ENCODE data around the gene RAPGEF1.

DNA sequence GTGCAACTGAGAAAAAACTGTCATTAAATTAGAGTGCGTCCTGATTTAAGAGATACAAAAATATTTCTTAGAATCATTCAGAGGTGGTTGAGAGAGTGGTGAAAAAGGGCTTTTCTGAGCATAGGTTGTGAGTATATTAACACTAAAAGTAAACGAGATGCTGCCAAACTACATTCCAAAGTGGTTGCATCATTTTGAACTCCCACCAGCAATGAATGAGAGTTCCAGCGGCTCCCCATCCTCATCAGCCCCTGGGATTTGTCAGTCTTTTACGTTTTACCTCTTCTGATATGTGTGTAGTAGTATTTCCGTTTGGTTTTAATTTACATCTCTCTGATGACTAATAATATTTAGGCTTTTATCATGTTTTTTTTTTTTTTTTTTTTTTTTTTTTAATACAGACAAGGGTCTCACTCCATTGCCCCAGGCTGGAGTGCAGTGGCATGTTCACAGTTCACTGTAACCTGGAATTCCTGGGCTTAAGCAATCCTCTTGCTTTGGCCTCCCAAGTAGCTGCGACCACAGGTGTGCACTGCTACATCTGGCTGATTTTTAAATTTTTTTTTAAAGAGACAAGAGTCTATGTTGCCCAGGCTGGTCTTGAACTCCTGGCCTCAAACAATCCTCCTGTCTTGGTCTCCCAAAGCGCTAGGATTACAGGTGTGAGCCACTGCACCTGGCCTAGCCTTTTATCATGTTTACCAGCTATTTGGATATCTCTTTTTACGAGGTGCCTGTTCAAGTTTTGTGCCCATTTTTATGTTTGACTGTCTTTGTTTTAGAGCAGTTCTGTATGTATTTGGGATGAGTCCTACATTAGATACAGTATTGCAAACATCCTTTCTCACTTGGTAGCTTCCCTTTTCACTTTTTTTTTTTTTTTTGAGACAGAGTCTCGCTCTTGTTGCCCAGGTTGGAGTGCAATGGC is 177.6 kb downstream of the RAPGEF1 start:
- TF ChIP-seq EZH2 (IDR thresholded peaks at IDR 0.05; ENCODE audit: low read length, unreplicated experiment) (no peak), EZH2phosphoT487 (IDR thresholded peaks at IDR 0.05; ENCODE audit: borderline replicate concordance, low read length) (no peak)
- TF ChIP-seq, protein P1, sequence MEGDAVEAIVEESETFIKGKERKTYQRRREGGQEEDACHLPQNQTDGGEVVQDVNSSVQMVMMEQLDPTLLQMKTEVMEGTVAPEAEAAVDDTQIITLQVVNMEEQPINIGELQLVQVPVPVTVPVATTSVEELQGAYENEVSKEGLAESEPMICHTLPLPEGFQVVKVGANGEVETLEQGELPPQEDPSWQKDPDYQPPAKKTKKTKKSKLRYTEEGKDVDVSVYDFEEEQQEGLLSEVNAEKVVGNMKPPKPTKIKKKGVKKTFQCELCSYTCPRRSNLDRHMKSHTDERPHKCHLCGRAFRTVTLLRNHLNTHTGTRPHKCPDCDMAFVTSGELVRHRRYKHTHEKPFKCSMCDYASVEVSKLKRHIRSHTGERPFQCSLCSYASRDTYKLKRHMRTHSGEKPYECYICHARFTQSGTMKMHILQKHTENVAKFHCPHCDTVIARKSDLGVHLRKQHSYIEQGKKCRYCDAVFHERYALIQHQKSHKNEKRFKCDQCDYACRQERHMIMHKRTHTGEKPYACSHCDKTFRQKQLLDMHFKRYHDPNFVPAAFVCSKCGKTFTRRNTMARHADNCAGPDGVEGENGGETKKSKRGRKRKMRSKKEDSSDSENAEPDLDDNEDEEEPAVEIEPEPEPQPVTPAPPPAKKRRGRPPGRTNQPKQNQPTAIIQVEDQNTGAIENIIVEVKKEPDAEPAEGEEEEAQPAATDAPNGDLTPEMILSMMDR (conservative IDR thresholded peaks at IDR 0.05; ENCODE audit: low read depth, low read length) = no peak

Measured in PC-3 (cell line).